GM18868 (cell line): ENCODE data around the gene TNP2.
"Not testable (repeated sequence)": the region's sequence is repeated elsewhere in the genome, so short reads cannot be mapped to it uniquely, and the experiment has no call there.

Experiments
- ATAC-seq: cut with Tn5 transposase; IDR thresholded peaks from one replicate; pipeline ENCODE4 v1.9.1; 2021; ENCODE audit warnings: mild to moderate bottlenecking, moderate library complexity; ENCODE audit not compliant: unreplicated experiment

The TNP2 gene

GRCh38 chr16:11301645-11302501 lies 32.7 kb upstream of the TNP2 start:
- ATAC-seq, result no peak

- ATAC-seq, result no peak
Measured at GRCh38 chr16:11300560-11300892, 31.4 kb upstream of the TNP2 start.

GRCh38 chr16:11299865-11300559 lies 30.9 kb upstream of the TNP2 start:
- ATAC-seq, result no peak

GRCh38 chr16:11298950-11299547 lies 29.9 kb upstream of the TNP2 start:
- ATAC-seq, result peak; percentile 44

DNA sequence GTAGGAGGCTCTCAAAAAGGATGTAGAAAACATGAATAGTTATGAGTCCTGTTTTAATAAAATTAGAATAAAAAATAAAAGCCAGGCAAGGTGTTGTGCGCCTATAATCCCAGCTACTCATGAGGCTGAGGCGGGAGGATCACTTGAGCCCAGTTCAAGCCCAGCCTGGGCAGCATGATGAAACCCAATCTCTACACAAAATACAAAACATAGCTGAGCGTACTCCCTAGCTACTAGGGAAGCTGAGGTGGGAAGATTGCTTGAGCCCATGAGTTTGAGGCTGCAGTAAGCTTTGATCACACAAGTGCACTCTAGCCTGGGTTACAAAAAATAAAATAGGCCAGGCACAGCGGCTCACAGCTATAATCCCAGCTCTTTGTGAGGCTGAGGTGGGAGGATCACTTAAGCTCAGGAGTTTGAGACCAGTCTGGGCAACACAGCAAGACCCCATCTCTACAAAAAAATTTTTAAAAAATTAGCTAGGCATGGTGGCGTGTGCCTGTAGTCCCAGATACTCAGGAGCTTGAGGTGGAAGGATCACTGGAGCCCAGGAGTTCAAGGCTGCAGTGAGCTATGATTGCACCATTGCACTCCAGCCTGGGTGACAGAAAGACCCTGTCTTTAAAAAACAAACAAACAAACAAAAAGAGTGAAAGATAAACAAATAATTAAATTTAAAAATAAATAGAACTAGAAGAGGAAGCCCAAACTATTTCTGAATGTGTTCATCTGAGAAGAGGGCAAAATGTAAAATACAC lies 29.2 kb upstream of the TNP2 start:
- ATAC-seq, result no peak

DNA sequence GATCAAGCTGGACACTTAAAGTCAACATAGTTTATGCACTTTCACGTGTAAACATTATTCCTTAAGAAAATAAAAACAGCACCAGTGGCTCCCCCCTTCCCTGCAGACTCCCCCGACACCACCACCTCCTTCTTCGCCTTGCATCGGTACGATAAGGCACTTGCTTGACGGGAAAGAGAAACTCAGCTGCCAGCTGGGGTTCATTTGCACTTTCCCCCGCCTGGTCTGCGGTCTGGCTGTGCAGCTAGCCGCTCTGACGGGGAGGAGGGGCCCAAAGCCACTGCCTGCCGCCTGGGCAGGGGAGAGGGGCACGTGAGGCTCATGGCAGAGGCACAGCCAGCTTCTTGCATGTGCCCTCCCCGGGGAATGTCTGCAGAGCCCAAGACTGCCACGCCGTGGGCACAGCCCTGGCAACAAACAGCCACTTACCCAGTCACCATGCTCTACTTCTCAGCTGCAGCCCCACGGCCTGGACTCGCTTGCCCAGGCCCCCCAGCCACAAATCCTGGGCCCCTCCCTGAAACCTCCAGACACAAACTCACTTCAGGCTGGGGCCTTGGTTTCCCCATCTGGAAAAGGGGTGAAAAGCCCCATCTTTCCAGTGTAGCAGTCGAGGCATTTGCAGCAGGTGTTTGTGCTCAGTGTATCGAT lies 28.5 kb upstream of the TNP2 start:
- ATAC-seq, result peak; percentile 67

GRCh38 chr16:11296706-11297491 lies 27.8 kb upstream of the TNP2 start:
- ATAC-seq, result no peak

DNA sequence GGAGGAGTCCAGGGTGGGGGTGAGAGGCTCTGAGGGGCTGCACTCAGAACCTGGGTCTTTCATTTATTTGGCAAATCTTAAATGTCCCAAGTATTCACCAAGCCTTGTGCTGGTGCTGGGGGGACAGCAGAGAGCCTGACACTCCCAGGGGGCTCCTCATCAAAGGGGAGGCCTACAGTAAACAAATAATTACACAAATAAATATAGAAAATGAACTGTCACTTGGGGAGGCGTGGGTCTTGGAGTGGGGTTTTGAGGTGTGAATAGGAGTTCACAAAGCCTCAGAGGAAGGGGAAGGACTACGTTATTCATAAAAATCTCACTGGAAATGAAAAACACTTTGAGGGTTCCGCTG lies 27.2 kb upstream of the TNP2 start:
- ATAC-seq, result no peak

DNA sequence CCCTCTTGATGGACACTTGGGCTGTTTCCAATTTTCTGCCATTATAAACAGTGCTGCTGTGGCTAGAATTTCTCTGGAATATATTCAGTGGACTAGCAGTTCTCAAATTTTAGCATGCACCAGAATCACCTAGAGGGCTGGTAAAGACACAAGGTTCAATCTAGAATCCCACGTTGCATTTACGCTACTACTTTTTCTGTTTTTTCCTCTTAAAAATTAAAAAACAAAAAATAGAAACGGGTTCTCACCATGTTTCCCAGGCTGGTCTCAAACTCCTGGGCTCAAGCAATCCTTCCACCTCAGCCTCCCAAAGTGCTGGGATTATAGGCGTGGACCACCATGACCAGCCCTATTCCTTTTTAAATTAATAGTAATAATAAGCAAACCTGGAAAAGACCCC lies 26.5 kb upstream of the TNP2 start:
- ATAC-seq, result no peak

GRCh38 chr16:11292076-11292748 lies 23.1 kb upstream of the TNP2 start:
- ATAC-seq, result no peak

DNA sequence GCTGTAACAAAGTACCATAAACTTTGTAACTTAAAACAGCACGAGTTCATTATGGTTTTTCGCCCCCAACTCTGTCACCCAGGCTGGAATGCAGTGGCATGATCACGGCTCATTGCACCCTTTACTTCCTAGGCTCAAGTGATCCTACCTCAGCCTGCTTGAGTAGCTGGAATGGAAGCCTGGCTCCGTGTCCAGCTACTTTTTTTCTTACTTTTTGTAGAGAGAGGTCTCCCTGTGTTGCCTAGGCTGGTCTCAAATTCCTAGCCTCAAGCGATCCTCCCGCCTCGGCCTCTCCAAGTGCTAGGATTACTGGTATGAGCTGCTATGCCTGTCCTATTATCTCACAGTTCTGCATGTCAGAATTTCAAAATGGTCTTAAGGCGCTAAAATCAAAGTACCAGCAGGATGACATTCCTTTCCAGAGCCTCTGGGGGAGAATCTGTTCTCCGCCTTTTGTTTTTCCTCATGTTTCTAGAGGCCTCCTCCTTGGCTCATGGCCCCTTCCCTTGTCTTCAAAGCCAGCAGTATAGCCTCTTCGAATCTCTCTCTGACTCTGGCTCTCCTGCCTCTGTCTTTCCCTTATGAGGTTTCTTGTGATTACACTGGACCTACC lies 22.1 kb upstream of the TNP2 start:
- no peak for ATAC-seq

DNA sequence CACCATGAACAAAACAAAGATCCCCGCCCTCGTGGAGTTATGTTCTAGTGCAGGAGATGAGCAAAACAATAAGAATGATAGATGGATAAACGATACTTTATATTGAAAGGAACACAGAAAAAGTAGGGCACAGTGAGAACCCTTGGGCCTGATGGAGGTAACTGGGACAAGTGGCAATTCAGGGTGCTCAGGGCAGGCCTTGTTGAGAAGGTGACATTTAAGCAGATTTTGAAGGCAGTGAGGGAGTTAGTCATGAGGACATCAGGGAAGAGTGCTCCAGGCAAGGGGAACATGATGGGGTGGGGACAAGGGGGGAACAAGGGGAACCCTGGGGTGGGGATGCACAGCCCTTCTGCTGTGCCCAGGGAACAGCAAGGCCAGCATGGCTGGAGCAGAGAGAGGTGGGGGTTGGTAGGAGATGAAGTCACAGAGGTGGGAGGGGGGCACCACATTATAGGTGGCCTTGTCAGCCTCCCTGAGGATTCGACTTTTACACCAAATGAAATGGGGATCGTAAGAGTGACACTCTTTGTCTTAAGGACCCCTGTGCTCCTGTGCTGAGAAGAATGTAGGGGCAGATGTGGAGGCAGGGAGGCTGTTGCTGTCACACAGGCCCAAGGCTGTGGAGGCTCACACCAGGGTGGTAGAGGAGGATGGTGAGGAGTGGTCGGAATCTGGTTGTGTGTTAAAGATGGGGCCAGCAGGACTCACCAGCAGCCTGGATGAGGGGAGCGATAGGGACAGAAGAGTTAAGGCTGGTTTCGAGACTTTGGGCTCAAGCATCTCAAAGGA lies 21.2 kb upstream of the TNP2 start:
- no peak for ATAC-seq

DNA sequence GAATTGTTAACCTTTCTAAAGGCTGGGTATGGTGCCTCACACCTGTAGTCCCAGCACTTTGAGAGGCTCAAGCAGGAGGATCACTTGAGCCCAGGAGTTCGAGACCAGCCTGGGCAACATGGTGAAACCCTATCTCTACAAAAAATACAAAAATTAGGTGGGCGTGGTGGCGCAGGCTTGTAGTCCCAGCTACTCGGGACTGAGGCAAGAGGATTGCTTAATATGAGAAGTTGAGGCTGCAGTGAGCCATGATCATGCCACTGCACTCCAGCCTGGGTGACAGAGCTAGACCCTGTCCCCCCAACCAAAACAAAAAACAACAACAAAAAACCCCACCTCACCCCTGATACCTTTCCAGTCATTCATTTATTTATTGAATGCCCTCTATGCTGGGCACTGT lies 20.6 kb upstream of the TNP2 start:
- not testable (repeated sequence) for ATAC-seq

- ATAC-seq, result no peak
Measured at GRCh38 chr16:11289202-11289601, 20.1 kb upstream of the TNP2 start.

DNA sequence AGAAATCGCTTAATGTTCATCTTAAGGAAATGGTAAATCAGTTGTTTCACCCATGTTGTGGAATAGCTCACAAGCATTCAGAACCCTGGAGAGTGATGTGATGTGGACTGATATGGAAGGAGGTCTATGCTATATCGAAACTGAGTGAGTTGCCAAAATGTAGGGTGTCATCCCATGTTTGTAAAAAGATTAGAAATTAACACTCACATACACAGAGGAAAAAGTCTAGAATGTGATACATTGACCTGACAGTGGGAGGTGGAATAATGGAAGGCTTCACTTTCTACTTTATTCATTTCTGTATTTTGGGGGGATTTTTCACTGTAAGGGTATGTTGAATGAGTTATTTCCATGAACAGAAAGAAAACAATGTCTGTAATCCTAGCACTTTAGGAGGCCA lies 16.7 kb upstream of the TNP2 start:
- ATAC-seq, result no peak

DNA sequence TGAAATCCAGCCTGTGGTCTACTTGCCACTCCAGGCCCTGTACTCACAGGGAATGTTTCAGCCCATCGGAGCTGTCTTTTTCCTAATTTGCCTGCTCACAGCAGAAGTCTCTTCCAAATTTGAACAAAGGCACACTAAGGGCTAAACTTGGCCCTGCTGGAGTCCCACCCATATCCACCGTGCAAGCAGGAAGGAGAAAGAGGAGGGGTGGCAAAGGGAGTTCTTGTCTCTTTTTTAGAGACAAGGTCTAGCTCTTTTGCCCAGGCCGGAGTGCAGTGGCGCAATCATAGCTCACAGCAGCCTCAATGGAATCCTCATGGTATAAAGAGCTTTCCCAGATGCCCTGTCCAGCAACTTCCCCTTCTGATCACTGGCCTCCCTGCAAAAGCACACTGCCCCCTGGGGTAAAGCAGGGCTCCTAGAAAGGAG lies 14.7 kb upstream of the TNP2 start:
- no peak for ATAC-seq

- no peak for ATAC-seq
Measured at GRCh38 chr16:11280616-11281522, 11.7 kb upstream of the TNP2 start, which contains the start of gene PRM1. TSS of gene PRM1 (minus strand) at chr16:11281330. CDS start at chr16:11281238, 92 bp downstream.
